Left renal cortex interstitium (tissue), 4 donors: Measurements from ENCODE around the gene SMCO2. TPM values are rescaled to one million over a fixed set of nuclear protein-coding genes. Genes with fewer than 3 reads are reported as not detected.
A peak's percentile ranks its signal among the peaks of the same experiment; 100 is the strongest.

ENCODE experiments used
- DNase-seq, 4 donors: peaks; one replicate each; pipeline ENCODE4 v3.0.0-alpha.2; 2013; ENCODE audit warnings: low read depth in 4 of 4, low spot score in 2 of 4, missing footprints in 1 of 4
- polyA plus RNA-seq, 4 donors: library from polyadenylated mRNA; unstranded; fragments of 120-200 nt; gene quantifications; one replicate each; pipeline ENCODE4 v1.2.1, GENCODE V29; 2013; ENCODE audit not compliant: insufficient read length in 4 of 4

Gene SMCO2
- polyA plus RNA-seq, 4 donors: 0.18 to 1.4 (median 0.74) TPM

DNA sequence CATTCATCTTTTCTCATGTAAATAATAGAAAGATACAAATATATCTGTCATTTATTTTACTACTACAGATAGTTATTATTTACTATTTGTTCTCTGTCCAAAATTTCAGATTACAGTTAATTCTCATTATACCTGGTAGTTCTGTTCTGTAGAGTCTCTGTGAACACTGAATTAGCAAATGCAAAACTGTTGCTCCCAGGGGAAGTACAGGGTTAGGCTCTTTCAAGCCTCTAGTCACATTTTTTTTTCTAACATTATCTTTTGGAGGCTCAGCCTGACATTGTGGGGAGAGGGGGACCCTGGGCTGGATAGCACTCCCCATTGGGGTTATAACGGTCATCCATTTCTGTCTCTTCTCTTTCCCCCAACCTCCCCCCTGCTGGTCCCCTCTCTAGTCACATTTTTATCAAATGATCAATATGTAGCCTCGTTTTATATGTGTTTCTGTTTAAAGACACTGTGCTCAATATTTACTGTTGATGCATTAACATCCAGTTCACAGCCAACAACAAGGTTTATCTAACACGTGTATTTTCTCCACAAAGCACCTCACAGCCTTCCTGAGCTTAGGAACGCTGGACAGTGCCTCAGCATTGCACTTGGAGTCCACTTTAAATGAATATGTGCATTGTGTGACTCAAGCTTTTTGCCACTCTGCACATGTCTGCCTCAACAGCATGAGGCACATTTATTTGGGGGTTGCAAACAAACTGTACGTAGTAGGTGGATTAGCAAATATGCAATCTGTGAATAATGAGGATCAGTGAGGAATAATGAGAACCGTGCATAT lies 4.7 kb downstream of the SMCO2 start:
- DNase-seq: no peak

DNA sequence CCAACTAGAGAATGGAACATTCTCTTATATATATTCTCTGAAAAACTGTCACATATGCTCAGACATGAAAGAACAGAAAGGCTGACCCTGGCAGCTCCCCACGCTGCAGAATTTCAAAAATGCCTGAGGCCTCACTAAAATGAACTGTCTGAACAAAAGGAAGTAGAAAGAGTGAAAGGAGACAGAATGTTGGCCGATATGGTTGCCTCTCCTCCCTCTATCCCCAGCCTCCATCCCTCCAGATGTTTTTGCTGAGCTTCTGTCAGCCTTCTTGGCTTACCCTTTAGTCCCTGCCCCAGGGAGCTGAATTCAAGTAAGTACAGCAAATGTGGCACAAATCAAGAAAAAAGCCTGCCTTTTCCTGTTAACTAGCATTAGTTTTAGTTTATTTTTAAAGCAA lies 6.9 kb downstream of the SMCO2 start:
- no peak for DNase-seq

DNA sequence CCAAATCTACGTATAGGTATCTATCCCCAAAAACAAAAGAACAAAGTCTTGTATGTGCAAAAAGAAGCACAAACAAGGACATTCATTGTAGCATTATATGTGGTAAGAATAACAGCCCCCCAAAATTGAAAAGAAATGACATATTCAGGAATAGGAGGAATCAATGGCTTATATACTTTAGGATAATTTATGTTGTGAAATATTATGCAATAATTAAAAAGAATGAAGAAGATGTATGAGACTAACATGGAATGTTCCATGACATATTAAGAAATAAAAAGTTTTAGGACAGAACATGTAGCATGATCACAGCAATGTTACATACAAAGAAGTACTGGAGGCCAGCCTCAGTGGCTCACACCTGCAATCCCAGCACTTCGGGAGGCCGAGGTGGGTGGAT lies 9.1 kb downstream of the SMCO2 start:
- DNase-seq: no peak

GRCh38 chr12:27456618-27457017 lies 10.1 kb downstream of the SMCO2 start:
- no peak for DNase-seq

- DNase-seq: no peak
Measured at GRCh38 chr12:27460471-27460978, 14.0 kb downstream of the SMCO2 start.

- DNase-seq: peak in 1 of 4 donors; percentile 40
Measured at GRCh38 chr12:27462151-27462694, 15.7 kb downstream of the SMCO2 start.

DNA sequence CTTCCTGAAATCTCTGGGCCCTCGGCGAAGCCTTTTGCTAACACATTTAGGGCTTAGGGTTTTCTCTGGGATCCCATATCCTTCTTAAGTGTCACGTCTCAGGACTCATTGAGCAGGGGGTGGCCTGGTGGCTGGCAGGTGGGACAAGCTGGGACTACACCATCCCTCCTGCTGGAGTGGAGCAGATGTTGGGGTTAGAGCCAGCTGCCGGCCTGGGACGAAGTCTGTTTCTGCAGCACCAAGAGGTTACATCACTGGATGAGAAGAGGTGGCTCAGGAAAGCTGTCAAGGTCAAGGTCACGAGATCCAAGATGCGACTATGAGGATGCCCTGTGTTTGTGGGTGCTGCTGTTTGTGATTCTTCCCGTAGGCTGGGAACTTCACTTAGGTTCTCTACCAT lies 16.3 kb downstream of the SMCO2 start:
- no peak for DNase-seq

GRCh38 chr12:27463511-27464219 lies 17.1 kb downstream of the SMCO2 start:
- no peak for DNase-seq

DNA sequence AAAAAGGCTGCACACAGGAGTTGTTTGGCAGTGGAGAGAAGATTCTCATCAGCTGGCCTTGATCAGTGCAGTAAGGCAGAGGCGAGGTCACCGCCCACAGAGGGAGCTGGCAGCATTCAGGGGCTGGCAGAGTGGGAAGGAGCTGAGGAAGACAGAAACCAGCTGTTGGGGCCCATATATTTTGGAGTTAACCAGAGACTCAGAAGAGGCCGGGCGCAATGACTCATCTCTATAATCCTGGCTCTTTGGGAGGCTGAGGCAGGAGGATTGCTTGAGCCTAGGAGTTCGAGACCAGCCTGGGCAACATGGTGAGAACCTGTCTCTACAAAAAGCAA lies 17.7 kb downstream of the SMCO2 start:
- no peak for DNase-seq

- DNase-seq: no peak
Measured at GRCh38 chr12:27467641-27468040, 21.1 kb downstream of the SMCO2 start.

DNA sequence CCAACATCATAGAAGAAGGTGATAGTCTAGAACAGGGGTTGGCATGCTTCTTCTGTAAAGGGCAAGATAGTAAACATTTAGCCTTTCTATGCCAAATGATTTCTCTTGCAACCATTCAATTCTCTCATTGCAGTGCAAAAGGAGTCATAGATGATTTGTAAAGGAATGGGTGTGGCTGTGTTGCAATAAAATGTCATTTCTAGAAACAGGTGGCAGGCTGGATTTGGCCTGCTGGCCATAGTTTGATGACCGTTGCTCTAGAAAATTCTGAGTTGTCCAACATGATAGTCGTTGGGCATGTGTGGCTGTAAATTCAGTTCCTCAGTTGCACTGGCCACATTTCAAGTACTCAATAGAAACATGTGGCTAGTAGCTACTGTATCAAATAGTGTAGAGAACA lies 21.7 kb downstream of the SMCO2 start:
- no peak for DNase-seq

DNA sequence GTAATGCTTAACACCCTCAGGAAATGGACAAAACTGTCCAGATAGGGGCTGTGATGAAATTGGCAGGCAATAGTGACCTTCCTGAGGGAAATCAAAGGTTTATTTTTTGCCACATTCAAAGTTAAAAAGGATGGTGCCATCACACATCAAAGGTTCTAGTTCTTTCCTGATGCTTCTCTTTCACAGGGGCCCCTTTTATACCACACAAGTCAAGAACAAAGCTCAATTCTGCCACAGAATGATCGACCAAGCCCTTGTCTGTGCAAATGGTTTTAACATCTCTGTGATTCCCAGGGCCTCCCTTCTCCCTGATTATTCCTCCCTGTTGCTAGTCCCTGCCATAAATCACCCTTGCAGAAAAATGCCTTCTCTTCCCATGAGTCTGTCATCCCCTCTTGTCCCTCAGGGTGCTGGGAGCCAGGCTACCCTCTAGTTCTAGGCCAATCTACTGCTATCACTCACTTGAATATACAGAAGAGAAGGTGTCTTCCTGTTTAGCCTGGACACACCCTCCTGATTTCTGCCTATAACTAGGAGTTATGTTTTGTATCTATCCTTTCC lies 22.7 kb downstream of the SMCO2 start:
- DNase-seq: no peak

- no peak for DNase-seq
Measured at GRCh38 chr12:27472604-27473003, 26.1 kb downstream of the SMCO2 start.

DNA sequence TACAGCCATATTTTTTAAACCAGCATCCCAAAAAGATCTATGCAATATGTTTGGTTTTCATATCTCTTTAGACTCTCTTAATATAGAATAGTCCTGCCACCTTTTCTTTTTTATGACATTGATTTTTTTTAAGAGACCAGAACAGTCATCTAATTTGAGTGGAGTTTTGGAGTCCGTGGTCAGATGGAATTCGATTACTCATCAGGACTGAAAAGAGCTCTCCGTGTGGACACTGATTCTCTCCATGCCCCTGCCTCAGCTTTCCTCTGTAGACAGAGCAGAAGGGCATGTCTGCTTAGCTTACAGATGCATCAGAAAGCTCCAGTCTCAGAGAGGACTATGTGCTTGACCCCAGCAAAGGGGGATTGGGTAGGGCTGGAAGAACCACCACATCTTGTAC lies 27.8 kb downstream of the SMCO2 start:
- no peak for DNase-seq

DNA sequence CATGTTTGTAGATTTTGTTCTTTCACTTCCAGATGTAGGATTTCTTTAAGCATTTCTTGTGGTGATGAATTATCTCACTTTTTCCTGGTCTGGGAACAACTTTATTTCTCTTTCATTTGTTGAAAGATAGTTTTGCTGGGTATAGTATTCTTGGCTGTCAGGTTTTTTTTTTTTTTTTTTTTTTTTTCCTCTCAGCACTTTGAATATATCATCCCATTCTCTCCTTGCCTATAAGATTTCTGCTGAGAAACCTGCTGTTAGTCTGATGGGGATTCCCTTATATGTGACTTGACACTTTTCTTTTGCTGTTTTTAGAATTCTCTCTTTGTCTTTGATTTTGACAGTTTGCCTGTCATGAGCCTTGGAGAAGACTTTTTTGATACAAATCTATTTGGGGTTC lies 30.5 kb downstream of the SMCO2 start:
- DNase-seq: no peak

DNA sequence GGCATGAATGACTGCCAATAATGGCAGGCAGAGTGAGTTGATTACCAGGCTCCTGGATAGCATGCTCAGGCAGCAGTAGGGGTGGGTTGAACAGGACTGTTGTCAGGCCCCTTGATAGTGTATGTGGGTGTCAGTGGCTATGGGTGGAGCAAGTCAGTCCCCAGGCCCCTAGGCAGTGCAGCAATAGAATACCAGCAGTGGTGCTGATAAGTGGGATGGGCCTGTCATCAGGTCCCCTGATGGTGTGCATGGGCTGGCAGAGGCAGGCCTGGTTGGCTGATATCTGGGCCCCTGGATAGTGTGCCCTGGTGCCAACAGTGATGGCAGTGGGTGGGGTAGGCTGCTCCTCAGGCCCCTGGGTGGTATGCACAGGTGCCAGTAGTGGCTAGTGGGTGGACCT lies 32.4 kb downstream of the SMCO2 start:
- DNase-seq: no peak

- no peak for DNase-seq
Measured at GRCh38 chr12:27480016-27480415, 33.5 kb downstream of the SMCO2 start.

DNA sequence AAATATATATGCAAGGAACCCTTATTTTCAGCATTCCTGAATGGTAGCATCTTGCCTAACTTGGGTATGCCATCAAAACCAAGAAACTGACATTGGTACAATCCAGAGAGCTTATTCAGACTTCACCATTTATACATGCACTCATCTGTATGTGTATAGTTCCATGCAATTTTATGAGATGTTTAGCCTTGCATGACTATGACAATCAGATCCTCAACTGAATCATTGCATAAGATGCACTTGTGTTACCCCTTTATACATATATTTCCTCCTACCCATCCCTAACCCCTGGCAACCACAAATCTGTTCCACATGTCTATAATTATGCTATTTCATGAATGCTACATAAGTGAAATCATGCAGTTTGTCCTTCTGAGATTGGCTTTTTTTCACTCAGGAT lies 40.4 kb downstream of the SMCO2 start:
- DNase-seq: no peak

DNA sequence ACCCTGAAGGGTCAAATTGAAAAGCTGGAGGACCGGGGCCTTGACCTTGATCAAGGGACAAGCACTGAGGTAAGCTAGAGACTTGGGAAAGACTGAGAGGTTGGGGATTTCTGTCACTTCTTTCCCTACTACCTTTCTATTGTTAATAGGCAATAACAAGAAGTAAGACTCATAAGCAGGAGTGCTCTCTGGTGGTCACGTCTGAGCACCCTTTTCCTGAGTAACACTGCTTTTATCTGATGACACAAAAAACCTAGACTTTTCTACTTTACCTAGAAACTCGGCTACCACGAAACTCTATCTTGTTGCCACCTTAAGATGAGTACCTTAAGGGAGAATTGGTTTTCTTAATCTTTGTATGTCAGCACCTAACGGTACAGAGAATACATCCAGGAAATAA lies 41.9 kb downstream of the SMCO2 start:
- DNase-seq: no peak

DNA sequence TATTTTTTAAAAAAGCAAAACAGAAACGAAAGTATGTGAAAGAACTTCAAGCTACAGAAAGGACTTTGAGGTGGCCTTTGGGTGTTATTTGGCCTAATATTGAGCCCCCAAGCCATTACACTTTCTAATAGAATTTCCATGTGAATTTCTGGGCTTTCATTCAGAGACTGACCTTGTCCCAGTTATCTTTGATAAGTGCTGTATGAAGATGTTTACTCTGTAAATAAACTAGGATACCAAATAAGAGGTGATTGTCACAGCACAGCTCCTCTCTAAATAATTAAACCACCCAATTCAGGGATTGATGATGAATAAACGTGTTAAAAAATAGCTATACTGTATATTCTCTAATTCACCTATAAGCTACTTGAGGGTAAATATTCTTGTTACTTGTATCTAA lies 44.7 kb downstream of the SMCO2 start:
- DNase-seq: no peak

GRCh38 chr12:27493260-27493940 lies 46.9 kb downstream of the SMCO2 start:
- no peak for DNase-seq
